Activated naive CD4-positive, alpha-beta T cell treated with anti-CD3 and anti-CD28 coated beads, Interleukin-2, amount 50 U/mL, for 24 hours (primary cell): ENCODE measurements around the gene RABGAP1L.
"Not testable (repeated sequence)": the region's sequence is repeated elsewhere in the genome, so short reads cannot be mapped to it uniquely, and the experiment has no call there.

Source experiments
- H3K27ac Mint-ChIP-seq: one replicate; pipeline ENCODE4 v1.8.0; 2021; ENCODE audit warnings: mild to moderate bottlenecking, mixed read lengths
- H3K27me3 Mint-ChIP-seq: one replicate; pipeline ENCODE4 v1.8.0; 2021; ENCODE audit warnings: mixed read lengths
- H3K36me3 Mint-ChIP-seq: one replicate; pipeline ENCODE4 v1.8.0; 2021; ENCODE audit warnings: mixed read lengths
- H3K4me1 Mint-ChIP-seq: one replicate; pipeline ENCODE4 v1.8.0; 2021; ENCODE audit warnings: mixed read lengths
- H3K4me3 Mint-ChIP-seq: one replicate; pipeline ENCODE4 v1.8.0; 2021; ENCODE audit warnings: mild to moderate bottlenecking, mixed read lengths
- H3K9me3 Mint-ChIP-seq: one replicate; pipeline ENCODE4 v1.8.0; 2021; ENCODE audit warnings: mixed read lengths

RABGAP1L gene

DNA sequence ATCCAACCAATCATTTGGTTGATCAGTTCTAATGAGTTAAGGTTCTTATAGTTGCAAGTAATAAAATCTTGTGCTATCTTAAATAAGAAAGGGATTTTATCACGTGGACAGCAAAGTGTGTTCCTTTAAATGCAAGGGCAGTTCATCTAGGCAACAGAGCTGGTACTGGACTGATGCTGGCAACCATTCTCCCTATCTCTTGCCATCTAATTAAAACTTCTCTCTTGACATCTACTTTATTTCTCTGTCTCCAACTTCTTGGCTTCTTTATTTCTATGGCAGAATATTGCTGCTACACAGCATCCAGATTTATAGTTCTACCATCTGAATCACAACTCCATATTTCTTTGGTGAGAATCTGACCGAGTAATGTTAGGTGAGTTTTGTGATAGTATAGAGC is 725.2 kb downstream of the RABGAP1L start:
- Mint-ChIP-seq H3K27ac (no peak overlapping the region), H3K9me3 (no peaks in the 10 kb centered on the region), H3K4me3 (no peak overlapping the region), H3K4me1 (peaks cover 7% of the 10 kb centered on the region), H3K36me3 (peaks cover 5% of the 10 kb centered on the region), H3K27me3 (no peaks in the 10 kb centered on the region)

GRCh38 chr1:174890024-174890423 is 730.7 kb downstream of the RABGAP1L start:
- Mint-ChIP-seq H3K36me3 (peaks cover 4% of the 10 kb centered on the region), H3K27ac (no peak overlapping the region), H3K4me3 (no peak overlapping the region), H3K27me3 (no peaks in the 10 kb centered on the region), H3K4me1 (peaks cover 13% of the 10 kb centered on the region), H3K9me3 (no peaks in the 10 kb centered on the region)

- Mint-ChIP-seq H3K4me1 (peaks cover 13% of the 10 kb centered on the region), H3K27ac (no peak overlapping the region), H3K36me3 (peaks cover 1% of the 10 kb centered on the region), H3K27me3 (no peaks in the 10 kb centered on the region), H3K4me3 (no peak overlapping the region), H3K9me3 (no peaks in the 10 kb centered on the region)
Observed at GRCh38 chr1:174892016-174892415, 732.7 kb downstream of the RABGAP1L start.

GRCh38 chr1:174894117-174894762 is 734.9 kb downstream of the RABGAP1L start:
- H3K4me3 Mint-ChIP-seq, result no peak overlapping the region
- no peaks in the 10 kb centered on the region for H3K27me3 Mint-ChIP-seq
- no peak overlapping the region for H3K27ac Mint-ChIP-seq
- peaks cover 13% of the 10 kb centered on the region for H3K4me1 Mint-ChIP-seq
- peaks cover 5% of the 10 kb centered on the region for H3K36me3 Mint-ChIP-seq
- no peaks in the 10 kb centered on the region for H3K9me3 Mint-ChIP-seq

DNA sequence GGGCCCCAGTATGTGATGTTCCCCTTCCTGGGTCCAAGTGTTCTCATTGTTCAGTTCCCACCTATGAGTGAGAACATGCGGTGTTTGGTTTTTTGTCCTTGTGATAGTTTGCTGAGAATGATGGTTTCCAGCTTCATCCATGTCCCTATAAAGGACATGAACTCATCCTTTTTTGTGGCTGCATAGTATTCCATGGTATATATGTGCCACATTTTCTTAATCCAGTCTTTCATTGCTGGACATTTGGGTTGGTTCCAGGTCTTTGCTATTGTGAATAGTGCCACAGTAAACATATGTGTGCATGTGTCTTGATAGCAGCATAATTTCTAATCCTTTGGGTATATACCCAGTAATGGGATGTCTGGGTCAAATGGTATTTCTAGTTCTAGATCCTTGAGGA is 736.3 kb downstream of the RABGAP1L start:
- H3K27me3 Mint-ChIP-seq, H3K4me3 Mint-ChIP-seq, H3K9me3 Mint-ChIP-seq, H3K27ac Mint-ChIP-seq: not testable (repeated sequence)
- Mint-ChIP-seq H3K4me1 (peaks cover 13% of the 10 kb centered on the region), H3K36me3 (peaks cover 10% of the 10 kb centered on the region)

- Mint-ChIP-seq H3K27me3 (no peaks in the 10 kb centered on the region), H3K4me1 (peaks cover 13% of the 10 kb centered on the region), H3K9me3 (no peaks in the 10 kb centered on the region), H3K4me3 (no peak overlapping the region), H3K36me3 (peaks cover 18% of the 10 kb centered on the region), H3K27ac (no peak overlapping the region)
Observed at GRCh38 chr1:174898102-174898797, 738.9 kb downstream of the RABGAP1L start.

DNA sequence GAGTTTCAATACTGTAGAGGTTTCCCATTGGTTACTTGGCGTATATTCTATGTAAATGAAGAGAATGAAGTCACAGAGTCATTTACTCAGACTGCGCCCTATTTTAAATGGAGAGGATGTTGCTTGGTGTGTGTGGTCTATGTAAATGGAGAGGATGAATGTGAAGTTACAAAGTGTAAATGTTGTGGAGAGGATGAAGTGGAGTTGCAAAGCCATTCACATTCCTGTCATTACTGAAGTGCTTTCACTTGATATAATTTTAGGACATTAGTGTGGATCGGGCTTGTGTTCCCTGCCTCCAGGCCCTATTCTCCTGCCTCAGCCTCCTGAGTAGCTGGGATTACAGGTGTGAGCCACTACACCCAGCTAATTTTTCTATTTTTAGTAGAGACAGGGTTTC is 741.0 kb downstream of the RABGAP1L start:
- peaks cover 5% of the 10 kb centered on the region for H3K9me3 Mint-ChIP-seq
- no peak overlapping the region for H3K27ac Mint-ChIP-seq
- H3K4me1 Mint-ChIP-seq, result no peaks in the 10 kb centered on the region
- peaks cover 25% of the 10 kb centered on the region for H3K36me3 Mint-ChIP-seq
- no peaks in the 10 kb centered on the region for H3K27me3 Mint-ChIP-seq
- H3K4me3 Mint-ChIP-seq, result no peak overlapping the region

DNA sequence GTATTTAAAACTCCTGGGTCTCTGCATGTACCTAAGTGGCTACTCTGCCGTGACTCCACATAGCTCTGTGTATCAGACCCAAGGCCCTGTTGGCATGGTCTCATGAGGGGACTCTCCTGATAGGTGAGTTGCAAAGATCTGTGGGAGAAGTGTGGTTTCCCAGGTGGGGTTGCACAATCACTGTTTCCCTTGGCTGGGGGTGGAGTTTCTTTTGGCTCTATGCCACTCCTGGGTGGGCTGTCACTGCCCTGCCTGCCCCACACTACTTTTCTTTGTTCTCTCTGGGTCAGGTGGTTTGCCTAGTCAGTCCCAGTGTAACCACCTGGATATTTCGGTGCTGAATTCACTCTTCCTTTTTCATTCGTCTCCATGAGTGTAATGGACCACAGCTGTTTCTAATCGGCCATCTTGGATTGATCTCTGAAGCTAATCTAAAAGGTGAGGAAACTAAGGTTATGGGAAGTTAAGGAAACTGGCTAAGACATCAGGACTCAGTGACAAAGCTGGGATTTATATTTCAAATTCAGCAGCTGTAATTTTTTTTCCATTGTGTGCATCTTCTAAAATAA is 743.3 kb downstream of the RABGAP1L start:
- Mint-ChIP-seq H3K27ac (no peak overlapping the region), H3K27me3 (no peaks in the 10 kb centered on the region), H3K4me3 (no peak overlapping the region), H3K4me1 (no peaks in the 10 kb centered on the region), H3K9me3 (peaks cover 5% of the 10 kb centered on the region), H3K36me3 (peaks cover 32% of the 10 kb centered on the region)

DNA sequence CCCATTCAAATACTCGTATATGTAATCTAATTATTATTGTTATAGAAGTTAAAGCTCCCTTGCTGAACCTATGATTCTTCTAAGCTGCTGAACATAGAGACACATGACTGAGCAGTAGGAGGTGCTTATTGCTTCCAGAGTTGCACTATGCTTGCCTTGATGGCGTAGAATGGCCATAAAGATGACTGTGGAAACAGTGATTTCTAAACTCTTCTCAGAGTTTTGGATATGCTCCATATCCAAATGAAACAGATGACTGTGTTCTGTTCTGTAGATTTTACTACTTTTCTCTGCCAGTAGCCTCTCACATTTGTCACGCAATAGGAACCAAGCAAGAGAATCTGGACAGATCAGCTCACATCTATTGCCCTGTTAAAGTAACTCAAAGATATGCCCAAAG is 752.3 kb downstream of the RABGAP1L start:
- no peak overlapping the region for H3K4me3 Mint-ChIP-seq
- peaks cover 32% of the 10 kb centered on the region for H3K4me1 Mint-ChIP-seq
- peaks cover 6% of the 10 kb centered on the region for H3K36me3 Mint-ChIP-seq
- H3K27me3 Mint-ChIP-seq, result no peaks in the 10 kb centered on the region
- no peak overlapping the region for H3K27ac Mint-ChIP-seq
- H3K9me3 Mint-ChIP-seq, result no peaks in the 10 kb centered on the region

GRCh38 chr1:174912264-174912663 is 752.9 kb downstream of the RABGAP1L start:
- H3K27me3 Mint-ChIP-seq, result no peaks in the 10 kb centered on the region
- H3K4me1 Mint-ChIP-seq, result peaks cover 36% of the 10 kb centered on the region
- no peak overlapping the region for H3K4me3 Mint-ChIP-seq
- peaks cover 2% of the 10 kb centered on the region for H3K36me3 Mint-ChIP-seq
- peak overlapping the region; percentile 78 for H3K27ac Mint-ChIP-seq
- no peaks in the 10 kb centered on the region for H3K9me3 Mint-ChIP-seq

- peaks cover 2% of the 10 kb centered on the region for H3K36me3 Mint-ChIP-seq
- H3K4me1 Mint-ChIP-seq, result peaks cover 31% of the 10 kb centered on the region
- H3K27me3 Mint-ChIP-seq, result no peaks in the 10 kb centered on the region
- H3K9me3 Mint-ChIP-seq, result no peaks in the 10 kb centered on the region
- no peak overlapping the region for H3K4me3 Mint-ChIP-seq
- peak overlapping the region; percentile 70 for H3K27ac Mint-ChIP-seq
Observed at GRCh38 chr1:174913225-174913903, 754.0 kb downstream of the RABGAP1L start.

DNA sequence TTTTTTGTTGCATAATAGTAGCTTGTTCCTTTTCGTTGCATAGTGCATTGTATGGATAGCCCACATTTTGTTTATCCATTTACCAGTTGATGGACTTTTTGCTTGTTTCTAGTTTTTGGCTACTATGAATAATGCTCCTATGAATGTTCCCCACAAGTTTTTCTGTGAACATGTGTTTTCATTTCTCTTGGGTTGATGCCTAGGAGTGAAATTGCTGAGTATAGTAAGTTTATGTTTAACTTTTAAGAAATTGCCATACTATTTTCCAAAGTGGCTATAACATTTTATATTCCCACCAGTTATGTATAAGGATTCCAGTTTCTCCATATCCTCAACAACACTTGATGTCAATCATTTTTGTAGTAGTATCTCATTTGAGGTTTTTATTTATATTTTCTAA is 755.7 kb downstream of the RABGAP1L start:
- Mint-ChIP-seq H3K4me3 (no peak overlapping the region), H3K9me3 (no peaks in the 10 kb centered on the region), H3K27me3 (no peaks in the 10 kb centered on the region), H3K27ac (no peak overlapping the region), H3K4me1 (peaks cover 26% of the 10 kb centered on the region), H3K36me3 (peaks cover 1% of the 10 kb centered on the region)

- Mint-ChIP-seq H3K36me3 (peaks cover 4% of the 10 kb centered on the region), H3K4me3 (no peak overlapping the region), H3K4me1 (peaks cover 26% of the 10 kb centered on the region), H3K27me3 (no peaks in the 10 kb centered on the region), H3K27ac (no peak overlapping the region), H3K9me3 (no peaks in the 10 kb centered on the region)
Observed at GRCh38 chr1:174916846-174917245, 757.5 kb downstream of the RABGAP1L start.

GRCh38 chr1:174920093-174920492 is 760.8 kb downstream of the RABGAP1L start:
- Mint-ChIP-seq H3K36me3 (peaks cover 8% of the 10 kb centered on the region), H3K4me1 (peaks cover 12% of the 10 kb centered on the region), H3K27ac (no peak overlapping the region), H3K4me3 (no peak overlapping the region), H3K27me3 (no peaks in the 10 kb centered on the region), H3K9me3 (peaks cover 5% of the 10 kb centered on the region)

DNA sequence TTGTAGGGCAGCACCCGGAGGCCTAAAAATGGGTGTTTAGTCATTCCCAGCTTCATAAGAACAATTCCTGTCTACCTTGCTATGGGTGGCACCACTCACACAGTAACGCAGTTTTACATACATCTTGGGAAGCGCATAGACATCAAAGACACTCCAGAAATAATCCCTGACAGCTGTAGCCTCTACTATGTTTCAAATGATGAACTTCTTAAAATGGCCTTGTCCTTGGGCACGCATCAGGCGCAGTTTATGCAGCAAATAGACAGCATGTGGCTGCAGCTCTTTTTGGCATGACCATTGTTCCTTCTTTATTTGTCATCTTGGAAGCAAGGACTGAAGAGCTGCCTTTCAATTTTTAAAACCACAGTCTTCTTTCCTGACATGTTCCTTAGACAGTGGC is 762.8 kb downstream of the RABGAP1L start:
- H3K36me3 Mint-ChIP-seq, result peaks cover 15% of the 10 kb centered on the region
- no peaks in the 10 kb centered on the region for H3K4me1 Mint-ChIP-seq
- H3K4me3 Mint-ChIP-seq, result no peak overlapping the region
- no peaks in the 10 kb centered on the region for H3K27me3 Mint-ChIP-seq
- H3K27ac Mint-ChIP-seq, result no peak overlapping the region
- peaks cover 5% of the 10 kb centered on the region for H3K9me3 Mint-ChIP-seq

DNA sequence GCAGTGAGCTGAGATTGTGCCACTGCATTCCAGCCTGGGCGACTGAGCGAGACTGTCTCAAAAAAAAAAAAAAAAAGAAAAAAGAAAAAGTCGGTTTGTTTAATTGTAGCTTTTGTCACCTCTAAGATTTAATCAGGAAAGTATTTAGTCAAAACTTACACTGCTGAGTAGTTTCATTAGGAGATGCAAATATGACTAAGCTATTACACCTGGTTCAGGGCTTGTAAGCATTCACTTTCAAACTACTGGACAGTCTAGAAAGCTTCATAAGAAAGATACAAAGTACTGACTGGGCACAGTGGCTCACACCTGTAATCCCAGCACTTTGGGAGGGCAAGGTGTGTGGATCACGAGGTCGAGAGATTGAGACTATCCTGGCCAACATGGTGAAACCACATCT is 764.5 kb downstream of the RABGAP1L start:
- no peak overlapping the region for H3K4me3 Mint-ChIP-seq
- no peaks in the 10 kb centered on the region for H3K27me3 Mint-ChIP-seq
- H3K4me1 Mint-ChIP-seq, result peaks cover 6% of the 10 kb centered on the region

More for the DNA sequence above, 764.5 kb downstream of the RABGAP1L start:
- H3K27ac Mint-ChIP-seq, result no peak overlapping the region
- H3K36me3 Mint-ChIP-seq, result peaks cover 17% of the 10 kb centered on the region
- H3K9me3 Mint-ChIP-seq, result peaks cover 5% of the 10 kb centered on the region
